HG03097 (cell line): ENCODE results near the gene ALKAL2.

Experiments used
- ATAC-seq: cut with Tn5 transposase; IDR thresholded peaks from one replicate; pipeline ENCODE4 v1.9.1; 2021; ENCODE audit not compliant: unreplicated experiment, low FRiP score

The ALKAL2 gene

DNA sequence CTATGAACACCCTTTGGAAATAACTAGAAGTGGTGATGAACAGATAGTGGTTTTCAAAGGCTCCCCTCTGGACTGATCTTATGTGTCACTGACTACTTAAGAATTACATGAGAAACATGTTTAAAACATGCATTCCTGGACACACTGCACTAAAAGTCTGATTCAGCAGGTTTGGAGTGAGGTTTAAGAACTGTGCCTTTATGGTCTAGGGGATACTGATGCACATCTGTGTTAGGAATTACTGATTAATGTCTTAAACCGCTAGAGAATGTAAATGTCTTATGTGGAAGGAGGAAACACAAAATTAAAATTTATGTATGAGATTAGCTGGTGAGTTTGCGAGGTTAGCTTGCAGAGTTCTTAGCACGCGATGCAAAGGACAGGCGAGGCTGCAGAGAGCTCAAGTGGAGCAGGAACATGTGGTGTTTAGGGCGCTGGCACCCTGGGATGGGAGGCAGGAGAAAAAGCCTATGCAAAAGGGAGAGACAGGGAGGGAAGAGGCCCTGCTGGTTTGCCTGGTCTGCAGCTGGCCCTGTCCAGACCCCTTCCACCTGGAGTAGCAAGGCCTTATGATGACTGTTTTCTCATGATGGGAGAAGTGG, 35.8 kb downstream of the ALKAL2 start:
- ATAC-seq, result no peak

DNA sequence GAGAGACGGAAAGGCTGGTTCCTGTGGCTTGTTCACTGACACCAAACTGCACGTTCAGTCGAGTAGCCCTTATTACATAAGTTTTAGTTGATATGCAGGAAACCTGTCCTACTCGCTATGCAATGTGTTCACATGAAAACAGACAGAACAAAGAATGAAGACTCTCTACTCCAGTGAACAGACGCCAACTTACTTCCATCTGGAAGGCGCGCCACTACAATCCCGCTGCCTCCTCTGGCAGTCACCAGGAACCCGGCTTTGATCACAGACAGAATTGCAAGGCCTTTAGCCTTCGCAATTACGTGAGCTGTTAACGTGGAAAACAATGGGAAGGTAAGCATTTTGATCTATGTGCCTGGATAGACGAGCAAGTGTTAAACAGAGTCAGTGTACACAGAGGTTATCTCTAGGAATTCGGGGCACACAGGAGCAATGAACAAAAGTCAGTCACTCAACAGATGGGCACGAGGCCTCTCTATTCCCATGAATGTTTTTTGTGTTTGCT, 38.3 kb downstream of the ALKAL2 start:
- ATAC-seq, result no peak

DNA sequence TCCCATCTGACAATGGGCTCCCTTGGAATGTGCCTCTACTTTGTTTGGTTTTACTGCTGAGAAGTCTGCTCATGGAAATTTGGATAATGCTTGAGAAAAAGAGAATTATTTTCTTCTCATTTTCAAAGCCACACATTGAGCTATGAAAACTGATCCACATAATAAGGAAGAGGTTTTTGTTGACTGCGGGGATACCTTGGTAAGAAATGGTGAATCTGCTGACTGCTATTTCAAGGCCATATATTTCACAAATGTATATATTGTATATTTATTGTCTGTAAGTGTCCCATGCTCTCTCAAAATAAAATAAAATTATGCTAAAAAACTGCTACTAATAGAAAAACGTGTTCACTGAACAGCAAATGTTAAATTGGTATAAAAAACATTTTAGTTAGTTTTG, 39.2 kb downstream of the ALKAL2 start:
- no peak for ATAC-seq

DNA sequence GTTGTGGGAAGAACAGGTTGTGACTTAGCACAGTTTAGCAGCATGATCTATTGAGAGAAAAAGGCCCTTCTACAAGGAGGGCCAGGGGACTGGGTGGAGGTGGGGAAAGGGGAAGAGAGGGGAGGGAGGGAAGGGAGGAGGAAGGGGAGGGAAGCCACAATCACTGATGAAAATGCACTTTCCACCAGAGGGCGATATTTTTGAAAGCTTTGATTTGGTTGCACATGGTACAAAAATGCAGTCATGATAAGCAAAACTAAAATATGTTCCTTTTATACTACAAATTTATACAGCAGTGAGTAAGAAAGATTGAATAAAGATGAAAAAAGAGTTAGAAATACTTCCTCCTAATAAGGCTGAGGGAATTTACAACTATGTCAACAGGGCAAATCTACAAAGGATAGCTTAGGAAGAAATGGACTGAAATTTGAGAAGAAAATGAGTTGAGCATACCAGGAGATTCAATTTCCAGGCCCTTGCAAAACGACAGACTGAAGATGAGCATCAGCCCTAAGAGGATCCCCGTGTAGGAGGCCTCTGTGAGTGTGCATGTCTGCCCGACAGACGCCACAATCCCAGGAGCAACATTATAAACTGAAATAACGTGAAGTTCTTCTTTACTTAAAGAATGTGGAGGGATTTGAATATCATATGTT, 41.3 kb downstream of the ALKAL2 start:
- no peak for ATAC-seq

DNA sequence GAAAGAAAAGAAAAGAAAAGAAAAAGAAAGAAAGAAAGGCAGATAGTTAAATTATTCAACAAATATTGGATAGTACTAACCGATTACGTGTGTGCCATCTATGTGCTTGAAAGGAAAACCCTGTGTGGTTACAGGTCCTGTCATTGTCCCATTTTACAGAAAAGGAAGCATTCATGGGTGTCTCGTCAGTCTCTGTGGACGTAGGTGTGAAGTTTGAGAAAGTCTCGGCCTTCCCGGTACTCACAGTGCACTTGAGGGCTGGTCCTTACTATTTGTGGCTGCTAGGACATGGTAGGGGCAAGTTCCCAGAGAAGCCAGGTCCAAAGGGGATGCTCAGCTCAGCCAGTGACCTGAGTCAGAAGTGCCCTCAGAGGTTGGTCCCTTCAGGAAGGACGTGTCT, 43.3 kb downstream of the ALKAL2 start:
- no peak for ATAC-seq

DNA sequence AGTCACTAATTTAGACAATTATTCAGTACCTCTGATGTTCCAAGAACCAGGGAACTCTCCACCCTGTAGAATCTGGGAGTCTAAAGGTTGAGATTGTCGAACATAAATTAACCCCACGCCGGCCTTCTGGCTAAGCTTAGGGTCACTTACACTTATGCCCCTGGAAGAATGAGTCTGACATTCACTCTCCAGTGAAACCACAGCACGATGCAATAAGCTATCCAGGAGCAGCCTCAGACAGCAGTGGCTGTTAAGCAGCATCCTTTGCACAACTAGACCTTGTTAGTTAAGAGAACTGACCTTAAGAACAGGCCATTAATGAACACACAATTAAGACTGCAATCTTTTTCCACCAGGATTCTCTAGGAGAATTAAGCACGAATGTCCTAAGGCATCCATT, 49.0 kb downstream of the ALKAL2 start:
- ATAC-seq, result no peak

DNA sequence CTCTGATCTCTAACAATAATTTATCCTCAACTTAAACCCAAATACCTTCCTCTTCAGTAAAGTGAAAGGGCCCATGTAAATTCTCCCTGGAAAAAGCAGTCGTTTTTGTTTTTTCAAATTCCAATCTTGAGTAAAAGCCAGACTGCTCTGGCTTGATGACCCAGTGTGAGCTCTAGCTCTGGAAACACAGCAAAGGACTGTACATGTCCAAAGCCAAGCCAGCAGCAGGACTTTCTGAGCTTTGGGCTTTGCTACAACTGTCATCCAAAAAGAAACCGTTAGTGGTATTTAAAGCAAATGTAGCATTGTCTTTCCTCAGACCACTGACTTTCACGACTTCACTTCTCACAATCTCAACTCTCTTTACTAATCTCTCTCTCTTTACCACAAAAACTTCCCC, 49.5 kb downstream of the ALKAL2 start:
- ATAC-seq, result no peak

DNA sequence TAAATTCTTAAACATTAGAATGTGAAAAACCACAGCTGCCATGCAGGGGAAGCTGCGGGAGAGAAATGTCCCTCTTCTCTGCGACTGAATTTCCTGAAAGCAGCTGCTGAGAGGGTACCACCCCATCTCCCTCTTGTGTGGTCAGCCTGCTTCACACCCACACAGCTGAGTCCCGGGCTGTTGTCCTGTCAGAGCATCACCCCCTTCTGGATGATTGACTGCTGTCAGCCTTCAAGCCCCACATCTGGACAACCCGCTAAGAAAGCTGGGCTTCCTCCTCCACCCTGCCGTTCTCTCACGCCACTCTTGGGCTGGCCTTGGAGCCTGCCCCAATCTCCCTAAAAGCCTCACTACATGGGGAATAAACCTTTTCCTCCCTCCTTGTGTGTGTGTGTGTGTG, 50.0 kb downstream of the ALKAL2 start:
- ATAC-seq, result no peak

DNA sequence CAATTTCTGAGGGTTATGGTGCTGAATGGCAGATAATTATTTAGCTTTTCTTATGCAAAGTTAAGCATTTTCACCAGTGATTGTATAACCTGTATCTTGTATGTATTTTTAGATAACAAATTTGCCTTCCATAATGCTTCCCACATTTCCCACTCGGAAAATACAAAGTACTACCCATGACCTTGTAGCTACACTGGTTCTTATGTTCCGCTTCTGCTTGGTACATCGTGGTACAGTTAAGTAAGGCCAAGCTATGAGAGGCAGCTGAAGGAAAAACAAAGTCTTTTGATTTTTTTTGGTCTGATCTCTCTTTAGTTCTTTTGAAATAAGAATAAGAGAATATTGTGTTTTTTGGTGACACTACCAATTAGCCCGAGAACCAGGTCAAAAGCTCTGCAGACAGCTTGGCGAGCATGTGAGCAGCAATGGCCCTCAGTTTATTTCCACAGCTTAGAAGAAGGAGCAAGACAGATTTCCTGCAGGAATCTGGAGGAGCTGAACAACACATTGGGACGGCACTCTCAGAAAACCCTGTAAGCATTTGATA, 50.8 kb downstream of the ALKAL2 start:
- ATAC-seq, result no peak

DNA sequence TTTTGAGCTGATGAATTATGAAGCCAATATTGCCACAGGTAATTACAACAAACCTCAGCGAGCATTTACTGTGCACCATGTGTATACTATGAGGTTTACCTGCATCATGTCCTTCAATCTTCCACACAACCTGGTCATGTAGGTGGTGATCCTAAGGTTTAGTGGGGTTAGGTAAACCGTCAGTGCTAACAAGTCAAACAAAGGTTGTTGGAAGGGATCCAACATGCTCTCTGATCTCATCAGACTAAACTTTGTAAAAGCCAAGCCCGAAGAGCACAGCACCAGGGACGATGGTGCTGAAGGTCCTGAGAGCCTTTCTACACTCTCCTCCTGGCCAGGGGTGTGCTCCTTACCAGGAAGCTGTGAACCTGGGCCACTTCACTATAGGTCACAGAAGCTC, 53.5 kb downstream of the ALKAL2 start:
- no peak for ATAC-seq

DNA sequence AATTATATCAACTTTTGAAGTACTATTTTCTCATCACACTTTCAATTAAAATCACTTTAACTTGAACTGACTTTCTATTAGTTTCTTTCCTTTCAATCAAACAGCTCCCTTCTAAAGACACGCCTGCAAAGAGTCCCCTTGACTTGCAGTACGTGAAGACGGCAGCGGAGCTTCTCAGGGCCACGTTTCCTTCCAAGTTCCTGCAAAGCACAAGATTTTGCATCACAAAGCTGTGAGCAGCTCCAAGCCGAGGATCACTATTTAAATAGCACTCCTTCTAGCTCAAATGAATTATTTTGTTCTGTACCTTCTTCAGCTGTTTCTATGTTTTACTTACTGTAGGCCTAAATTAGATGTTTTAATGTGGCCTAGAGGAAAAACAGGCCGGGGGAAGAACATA, 54.9 kb downstream of the ALKAL2 start:
- no peak for ATAC-seq

DNA sequence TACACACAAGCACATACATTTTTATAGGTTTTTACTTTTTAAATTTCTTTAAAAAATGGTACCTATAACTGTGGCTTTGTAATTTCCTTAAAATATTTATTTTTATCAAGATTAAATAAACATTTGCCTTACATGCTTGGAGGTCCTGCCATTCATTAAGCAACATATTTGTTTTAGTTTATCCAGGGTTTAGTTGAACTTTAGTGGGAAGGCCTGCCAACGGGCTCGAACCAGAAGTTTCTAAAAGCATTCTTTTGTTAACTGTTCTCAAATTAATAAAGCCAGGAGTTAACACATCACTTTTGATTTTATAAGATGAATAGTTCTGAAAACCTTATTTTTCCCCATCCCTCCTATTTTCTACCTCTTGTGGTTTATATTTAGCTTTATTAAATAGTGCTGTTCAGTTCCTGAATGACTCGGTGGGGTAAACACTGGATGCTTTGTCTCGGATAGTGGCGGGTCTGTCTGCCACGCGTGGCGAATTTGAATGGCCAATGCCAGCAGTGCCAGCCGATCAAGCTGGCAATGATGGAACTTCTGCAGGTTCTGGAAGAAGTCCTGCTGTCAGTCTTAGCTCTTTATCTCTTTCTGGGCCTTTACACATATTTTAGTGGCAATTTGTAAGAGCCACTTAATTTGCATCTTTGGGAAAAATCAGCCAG, 56.2 kb downstream of the ALKAL2 start:
- ATAC-seq, result no peak
